Measurements from ENCODE around the gene DNAH11. TPM values are rescaled to one million over a fixed set of nuclear protein-coding genes. Genes with fewer than 3 reads are reported as not detected.
A peak's percentile ranks its signal among the peaks of the same experiment; 100 is the strongest.

DNAH11 gene, protein sequence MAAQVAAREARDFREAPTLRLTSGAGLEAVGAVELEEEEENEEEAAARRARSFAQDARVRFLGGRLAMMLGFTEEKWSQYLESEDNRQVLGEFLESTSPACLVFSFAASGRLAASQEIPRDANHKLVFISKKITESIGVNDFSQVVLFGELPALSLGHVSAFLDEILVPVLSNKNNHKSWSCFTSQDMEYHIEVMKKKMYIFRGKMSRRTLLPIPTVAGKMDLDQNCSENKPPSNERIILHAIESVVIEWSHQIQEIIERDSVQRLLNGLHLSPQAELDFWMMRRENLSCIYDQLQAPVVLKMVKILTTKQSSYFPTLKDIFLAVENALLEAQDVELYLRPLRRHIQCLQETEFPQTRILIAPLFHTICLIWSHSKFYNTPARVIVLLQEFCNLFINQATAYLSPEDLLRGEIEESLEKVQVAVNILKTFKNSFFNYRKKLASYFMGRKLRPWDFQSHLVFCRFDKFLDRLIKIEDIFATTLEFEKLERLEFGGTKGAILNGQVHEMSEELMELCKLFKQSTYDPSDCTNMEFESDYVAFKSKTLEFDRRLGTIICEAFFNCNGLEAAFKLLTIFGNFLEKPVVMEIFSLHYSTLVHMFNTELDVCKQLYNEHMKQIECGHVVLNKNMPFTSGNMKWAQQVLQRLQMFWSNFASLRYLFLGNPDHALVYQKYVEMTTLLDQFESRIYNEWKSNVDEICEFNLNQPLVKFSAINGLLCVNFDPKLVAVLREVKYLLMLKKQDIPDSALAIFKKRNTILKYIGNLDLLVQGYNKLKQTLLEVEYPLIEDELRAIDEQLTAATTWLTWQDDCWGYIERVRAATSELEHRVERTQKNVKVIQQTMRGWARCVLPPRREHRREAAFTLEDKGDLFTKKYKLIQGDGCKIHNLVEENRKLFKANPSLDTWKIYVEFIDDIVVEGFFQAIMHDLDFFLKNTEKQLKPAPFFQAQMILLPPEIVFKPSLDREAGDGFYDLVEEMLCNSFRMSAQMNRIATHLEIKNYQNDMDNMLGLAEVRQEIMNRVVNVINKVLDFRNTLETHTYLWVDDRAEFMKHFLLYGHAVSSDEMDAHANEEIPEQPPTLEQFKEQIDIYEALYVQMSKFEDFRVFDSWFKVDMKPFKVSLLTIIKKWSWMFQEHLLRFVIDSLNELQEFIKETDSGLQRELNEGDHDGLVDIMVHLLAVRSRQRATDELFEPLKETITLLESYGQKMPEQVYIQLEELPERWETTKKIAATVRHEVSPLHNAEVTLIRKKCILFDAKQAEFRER (N-terminal part only)
- total RNA-seq, result 1.7 TPM

GRCh38 chr7:21542891-21543527, at the start of gene DNAH11:
TSS of gene DNAH11 (plus strand) at chr7:21543039. CDS start at chr7:21543246, 207 bp downstream.
- DNase-seq (ENCODE audit: extremely low spot score in 2 of 2), result no peak
- no peak within 1 kb of the TSS for H3K27ac ChIP-seq
- H3K27me3 ChIP-seq, result no peaks in the 10 kb centered on the region
- no peaks in the 10 kb centered on the region for H3K36me3 ChIP-seq
- peak within 1 kb of the TSS; percentile 33 to 45 for H3K4me3 ChIP-seq
- H3K4me1 ChIP-seq, result peaks cover 19% of the 10 kb centered on the region
- intact Hi-C loops (cut with DNase I), result no loop called here
- TF ChIP-seq POLR2AphosphoS5 (IDR thresholded peaks at IDR 0.05; ENCODE audit: insufficient read depth in 1 of 2, low read depth in 1 of 2) (no peak), POLR2A (IDR thresholded peaks at IDR 0.05) (no peak), CTCF (IDR thresholded peaks at IDR 0.05) (no peak)
- no peaks in the 10 kb centered on the region for H3K9me3 ChIP-seq

DNA sequence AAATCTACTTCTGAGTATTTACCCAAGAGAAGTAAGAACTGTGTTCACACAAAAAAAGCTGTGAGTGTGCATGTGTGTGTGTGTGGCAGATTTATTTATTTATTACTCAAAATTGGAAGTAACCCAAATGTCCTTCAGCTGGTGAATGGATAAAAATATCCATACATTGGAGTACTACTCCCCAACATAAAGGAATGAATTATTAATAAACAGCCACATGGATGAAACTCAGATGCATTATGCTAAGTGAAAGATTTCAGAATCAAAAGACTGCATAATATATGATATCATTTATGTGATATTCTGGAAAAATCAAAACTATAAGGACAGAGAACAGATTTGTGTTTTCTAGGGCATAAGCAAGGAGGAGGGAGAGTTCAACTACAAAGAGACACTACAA, 47.1 kb upstream of the DNAH11 start:
- Histone ChIP-seq H3K27me3 (no peaks in the 10 kb centered on the region), H3K9me3 (peaks cover 4% of the 10 kb centered on the region), H3K27ac (no peak overlapping the region), H3K4me1 (no peaks in the 10 kb centered on the region), H3K36me3 (peaks cover 0 to 12% of the 10 kb centered on the region in 2 donors), H3K4me3 (no peak overlapping the region)
- no peak for DNase-seq (ENCODE audit: extremely low spot score in 2 of 2)
- intact Hi-C loops (cut with DNase I), result no loop called here
- TF ChIP-seq POLR2AphosphoS5 (IDR thresholded peaks at IDR 0.05; ENCODE audit: insufficient read depth in 1 of 2, low read depth in 1 of 2), result no peak
- no peak for TF ChIP-seq CTCF (IDR thresholded peaks at IDR 0.05)

DNA sequence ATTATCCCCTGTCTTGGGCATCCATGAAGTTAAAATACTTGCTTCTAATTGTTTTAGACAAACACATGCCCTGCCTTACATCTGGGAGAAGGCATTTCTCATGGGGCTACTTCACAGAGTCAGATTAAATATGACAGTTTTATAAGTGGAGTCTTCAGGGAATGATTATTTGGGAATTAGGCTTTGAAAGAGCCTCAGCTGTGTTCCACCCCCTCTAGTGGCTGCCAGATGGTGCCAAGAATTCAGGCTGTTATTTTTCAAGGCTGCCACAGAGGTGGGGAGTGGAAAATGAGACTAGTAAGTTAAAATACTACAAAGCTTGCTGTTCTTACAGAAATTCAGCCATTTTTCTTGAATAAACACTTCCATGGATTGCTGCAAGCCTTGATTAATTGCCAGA, 45.8 kb upstream of the DNAH11 start:
- DNase-seq (ENCODE audit: extremely low spot score in 2 of 2), result no peak
- Histone ChIP-seq H3K9me3 (peaks cover 4% of the 10 kb centered on the region), H3K4me1 (no peaks in the 10 kb centered on the region), H3K27ac (no peak overlapping the region), H3K4me3 (no peak overlapping the region), H3K27me3 (no peaks in the 10 kb centered on the region), H3K36me3 (peaks cover 0 to 12% of the 10 kb centered on the region in 2 donors)
- intact Hi-C loops (cut with DNase I), result no loop called here
- TF ChIP-seq POLR2AphosphoS5 (IDR thresholded peaks at IDR 0.05; ENCODE audit: insufficient read depth in 1 of 2, low read depth in 1 of 2), result no peak
- no peak for TF ChIP-seq POLR2A (IDR thresholded peaks at IDR 0.05)
- no peak for TF ChIP-seq CTCF (IDR thresholded peaks at IDR 0.05)

DNA sequence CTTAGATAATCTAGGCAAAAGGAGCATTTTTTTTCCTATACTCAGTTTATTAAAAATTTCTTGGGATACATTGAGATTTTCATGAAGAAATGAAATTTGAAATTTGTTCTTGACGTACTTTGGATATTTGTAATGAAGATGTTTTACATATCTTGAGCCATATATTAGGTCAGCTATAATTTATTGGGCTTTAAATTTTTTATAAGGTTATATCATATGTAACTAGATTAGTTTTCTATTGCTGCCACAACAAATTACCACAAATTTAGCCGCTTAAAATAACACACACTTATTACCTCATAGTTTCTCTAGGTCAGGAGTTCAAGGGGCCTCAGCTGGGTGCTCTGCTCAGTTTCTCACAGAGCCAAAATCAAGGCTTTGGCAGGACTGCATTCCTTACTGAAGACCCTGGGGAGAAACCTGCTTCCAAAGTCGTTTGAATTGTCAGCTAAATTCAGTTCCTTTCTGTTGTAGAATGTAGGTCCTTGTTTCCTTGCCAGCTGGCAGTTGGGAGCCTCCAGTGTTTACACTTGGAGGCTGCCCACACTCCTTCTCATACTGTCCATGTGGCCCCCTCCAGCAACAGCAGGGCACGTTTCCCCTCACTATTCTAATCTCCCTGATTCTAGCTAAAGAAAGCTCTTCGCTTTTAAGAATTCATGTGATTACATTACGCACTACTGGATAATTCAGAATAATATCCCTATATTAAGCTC, 42.6 kb upstream of the DNAH11 start:
- no peak overlapping the region for H3K27ac ChIP-seq
- no peaks in the 10 kb centered on the region for H3K27me3 ChIP-seq
- DNase-seq (ENCODE audit: extremely low spot score in 2 of 2), result no peak
- H3K36me3 ChIP-seq, result peaks cover 0 to 6% of the 10 kb centered on the region in 2 donors
- no peak for TF ChIP-seq POLR2AphosphoS5 (IDR thresholded peaks at IDR 0.05; ENCODE audit: insufficient read depth in 1 of 2, low read depth in 1 of 2)
- TF ChIP-seq CTCF (IDR thresholded peaks at IDR 0.05), result no peak
- no peak for TF ChIP-seq POLR2A (IDR thresholded peaks at IDR 0.05)
- no peaks in the 10 kb centered on the region for H3K4me1 ChIP-seq
- intact Hi-C loops (cut with DNase I), result no loop called here
- peaks cover 4% of the 10 kb centered on the region for H3K9me3 ChIP-seq
- no peak overlapping the region for H3K4me3 ChIP-seq

All from vagina (tissue), 2 donors.